BLaER1 (cell line): ENCODE results near the gene PIGM.

ENCODE experiments used
- H3K27ac ChIP-seq: shearing (Covaris generic); formaldehyde crosslinking; 2 replicates; pipeline ENCODE4 v1.8.1; 2022
- H3K27me3 ChIP-seq: shearing (Covaris generic); formaldehyde crosslinking; 2 replicates; pipeline ENCODE4 v1.8.1; 2022
- H3K36me3 ChIP-seq: shearing (Covaris generic); formaldehyde crosslinking; 2 replicates; pipeline ENCODE4 v1.8.1; 2022
- H3K4me1 ChIP-seq: shearing (Covaris generic); formaldehyde crosslinking; 2 replicates; pipeline ENCODE4 v1.8.1; 2022
- H3K4me2 ChIP-seq: shearing (Covaris generic); formaldehyde crosslinking; 2 replicates; pipeline ENCODE4 v1.8.1; 2022
- H3K4me3 ChIP-seq: shearing (Covaris generic); formaldehyde crosslinking; 2 replicates; pipeline ENCODE4 v1.8.1; 2022
- H3K9ac ChIP-seq: shearing (Covaris generic); formaldehyde crosslinking; 2 replicates; pipeline ENCODE4 v1.8.1; 2022
- H3K9me3 ChIP-seq: shearing (Covaris generic); formaldehyde crosslinking; 2 replicates; pipeline ENCODE4 v1.8.1; 2022
- H4K20me1 ChIP-seq: shearing (Covaris generic); formaldehyde crosslinking; 2 replicates; pipeline ENCODE4 v1.8.1; 2022
- Cebpa-rat ChIP-seq: shearing (Covaris generic); IDR thresholded peaks from 2 replicates; pipeline ENCODE4 v1.8.1; 2022

Gene PIGM

DNA sequence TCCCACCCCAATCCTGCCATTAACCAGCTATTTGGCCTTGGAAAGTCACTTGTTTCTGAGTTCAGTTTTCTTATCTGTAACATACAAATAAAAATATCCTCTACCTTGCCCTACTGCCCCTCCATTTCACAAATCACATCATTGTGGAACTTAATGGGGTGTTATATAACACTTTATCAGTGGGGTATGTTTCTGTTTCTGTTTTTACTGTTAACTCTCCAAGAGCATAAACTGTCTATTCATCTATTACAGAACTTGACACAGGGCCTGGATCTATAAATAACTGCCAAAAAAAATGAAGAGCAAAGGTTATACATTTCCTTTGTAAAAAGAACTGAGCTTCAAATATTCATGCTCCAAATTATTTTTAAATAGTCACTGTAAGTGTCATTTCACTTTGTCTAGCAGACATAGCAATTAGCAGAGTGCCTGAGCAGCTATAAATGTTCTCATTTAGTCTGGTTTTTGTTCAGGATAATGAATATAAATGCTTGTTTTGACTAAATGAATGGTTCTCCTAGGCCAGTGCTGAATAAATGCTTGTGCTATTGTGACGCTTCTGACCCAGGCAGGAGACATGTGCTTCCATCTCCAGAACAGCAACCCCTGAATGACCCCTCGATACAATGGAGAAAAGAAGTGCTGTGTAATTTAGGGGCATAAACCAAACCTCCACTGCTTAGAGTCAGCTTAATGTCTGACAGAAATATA is 7.4 kb downstream of the PIGM start:
- Histone ChIP-seq H3K27ac (no peak overlapping the region), H3K4me1 (peaks cover 9% of the 10 kb centered on the region; the same call in 1 of the 2 replicates), H3K36me3 (no peaks in the 10 kb centered on the region), H3K4me2 (no peak overlapping the region), H3K9ac (no peak overlapping the region), H3K27me3 (no peaks in the 10 kb centered on the region), H4K20me1 (peaks cover 8% of the 10 kb centered on the region; the same call in 1 of the 2 replicates), H3K4me3 (no peak overlapping the region), H3K9me3 (no peaks in the 10 kb centered on the region)
- no peak for TF ChIP-seq Cebpa-rat

DNA sequence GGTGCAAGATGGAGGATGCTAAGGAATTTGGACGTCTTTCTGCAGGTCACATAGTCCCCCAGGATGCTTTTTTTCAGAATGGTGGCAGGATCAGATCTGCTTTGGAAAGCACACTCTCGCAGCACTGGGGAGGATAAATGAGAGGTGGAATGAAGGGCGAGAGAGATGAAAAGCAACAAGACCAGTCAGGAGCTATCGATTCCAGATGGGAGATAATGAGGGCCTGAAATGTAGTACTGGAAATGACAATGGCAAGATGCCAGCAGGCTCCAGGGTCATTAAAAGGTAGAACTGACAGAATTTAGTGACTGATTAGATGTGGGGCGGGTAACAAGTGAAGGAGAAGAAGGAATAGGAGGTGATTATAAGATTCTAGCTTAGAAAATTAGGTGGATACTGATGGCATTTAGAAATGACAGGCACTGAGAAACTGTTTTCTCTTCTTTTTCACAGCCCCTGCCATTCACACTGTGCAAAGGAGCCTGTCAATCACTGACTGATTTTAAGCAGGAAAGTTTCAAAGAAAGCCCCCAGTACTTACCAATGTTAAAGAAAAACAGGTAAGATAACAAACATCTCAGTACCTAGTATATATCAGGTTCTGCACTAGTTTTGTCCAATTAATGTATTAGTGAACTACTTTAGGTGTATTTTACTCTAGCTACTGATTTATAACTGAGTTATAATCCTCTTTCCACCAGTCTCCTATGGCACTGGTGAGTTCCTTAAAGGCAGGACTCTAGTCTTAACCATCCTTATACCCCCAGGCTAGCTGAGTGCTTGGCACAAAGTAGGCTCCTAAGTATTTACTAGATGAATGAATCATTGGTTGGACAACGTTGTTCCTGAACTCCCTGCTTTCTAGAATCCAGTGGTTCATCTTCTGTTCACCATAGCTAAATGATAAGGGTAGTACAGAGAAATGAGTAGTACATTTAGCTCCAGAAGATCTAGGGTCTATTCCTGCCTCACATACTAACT is 9.2 kb downstream of the PIGM start:
- TF ChIP-seq Cebpa-rat = no peak
- Histone ChIP-seq H3K27me3 (no peaks in the 10 kb centered on the region), H4K20me1 (no peaks in the 10 kb centered on the region), H3K9ac (no peak overlapping the region), H3K4me1 (no peaks in the 10 kb centered on the region), H3K4me2 (no peak overlapping the region), H3K36me3 (no peaks in the 10 kb centered on the region), H3K27ac (no peak overlapping the region), H3K9me3 (no peaks in the 10 kb centered on the region), H3K4me3 (no peak overlapping the region)

DNA sequence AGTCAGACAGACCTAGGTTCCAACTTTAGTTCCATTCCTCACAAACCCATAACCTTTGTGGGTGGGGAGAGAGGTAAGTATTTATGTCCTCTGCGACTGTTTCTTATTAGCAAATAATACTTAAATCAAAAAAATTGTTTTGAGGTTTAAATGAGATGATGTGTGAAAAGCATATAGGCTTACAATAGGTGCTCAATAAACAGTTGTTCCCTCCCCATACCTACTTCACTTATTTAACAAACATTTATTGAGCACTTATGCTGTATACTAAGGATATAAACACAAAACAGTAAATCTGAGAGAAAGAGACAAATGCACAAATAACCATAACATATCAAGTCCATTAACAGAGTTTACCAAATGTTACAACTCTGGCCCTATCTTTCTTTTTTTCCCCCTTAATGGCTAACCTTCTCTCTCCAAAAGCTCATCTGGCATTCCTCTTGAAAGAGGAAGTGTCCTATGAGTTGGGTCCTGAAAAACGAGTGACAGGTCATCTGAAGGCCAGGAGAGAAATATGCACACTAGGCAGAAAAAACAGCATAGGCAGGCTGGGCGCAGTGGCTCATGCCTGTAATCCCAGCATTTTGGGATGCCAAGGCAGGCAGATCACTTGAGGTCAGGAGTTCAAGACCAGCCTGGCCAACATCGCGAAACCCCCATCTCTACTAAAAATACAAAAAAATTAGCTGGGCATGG is 10.3 kb downstream of the PIGM start:
- Histone ChIP-seq H3K36me3 (no peaks in the 10 kb centered on the region), H3K27me3 (no peaks in the 10 kb centered on the region), H3K4me2 (no peak overlapping the region), H3K9me3 (no peaks in the 10 kb centered on the region), H4K20me1 (no peaks in the 10 kb centered on the region), H3K4me1 (no peaks in the 10 kb centered on the region), H3K9ac (no peak overlapping the region), H3K4me3 (no peak overlapping the region), H3K27ac (no peak overlapping the region)
- TF ChIP-seq Cebpa-rat = no peak

DNA sequence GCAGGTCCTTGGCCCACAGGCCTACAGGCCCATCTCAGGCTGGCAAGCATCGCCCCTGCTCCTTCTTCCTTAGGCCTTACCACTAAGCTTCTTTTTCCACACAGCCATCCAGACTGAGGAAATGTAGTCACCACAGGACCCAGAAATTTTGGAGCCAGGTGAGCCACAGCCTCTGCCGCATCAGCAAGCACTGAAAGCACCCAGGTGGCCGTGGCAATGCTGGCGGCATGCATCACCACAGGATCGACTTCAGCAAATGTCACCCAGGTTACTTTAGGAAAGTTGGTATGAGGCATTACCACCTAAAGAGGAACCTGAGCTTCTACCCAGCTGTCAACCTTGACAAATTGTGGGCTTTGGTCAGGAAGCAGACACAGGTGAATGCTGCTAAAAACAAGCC is 11.6 kb downstream of the PIGM start:
- H3K9ac ChIP-seq = no peak overlapping the region
- H3K4me2 ChIP-seq = no peak overlapping the region
- TF ChIP-seq Cebpa-rat = no peak
- H4K20me1 ChIP-seq = no peaks in the 10 kb centered on the region
- H3K27ac ChIP-seq = no peak overlapping the region
- H3K27me3 ChIP-seq = no peaks in the 10 kb centered on the region
- no peaks in the 10 kb centered on the region for H3K4me1 ChIP-seq
- H3K36me3 ChIP-seq = no peaks in the 10 kb centered on the region
- no peaks in the 10 kb centered on the region for H3K9me3 ChIP-seq
- no peak overlapping the region for H3K4me3 ChIP-seq

DNA sequence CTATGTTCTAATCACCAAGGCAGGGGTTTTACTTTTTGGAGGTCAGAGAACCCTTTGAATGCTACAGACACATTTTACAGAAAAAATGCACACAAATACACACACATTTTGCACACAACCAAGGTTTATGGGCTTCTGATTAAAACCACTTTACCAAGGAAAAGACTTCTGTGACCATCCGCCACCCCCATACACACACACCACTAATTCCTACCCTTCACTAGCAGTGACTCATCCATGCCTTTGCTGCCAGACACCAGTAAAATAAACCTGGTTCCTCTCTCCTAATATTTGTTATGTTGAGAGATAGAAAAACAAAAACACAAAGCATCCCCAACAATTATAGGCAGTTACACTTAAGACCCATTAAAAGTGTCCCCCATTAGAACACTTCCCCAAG is 12.9 kb downstream of the PIGM start:
- TF ChIP-seq Cebpa-rat = no peak
- Histone ChIP-seq H3K9ac (no peak overlapping the region), H3K36me3 (no peaks in the 10 kb centered on the region), H3K27ac (no peak overlapping the region), H3K27me3 (no peaks in the 10 kb centered on the region), H3K4me1 (no peaks in the 10 kb centered on the region), H4K20me1 (no peaks in the 10 kb centered on the region), H3K4me3 (no peak overlapping the region), H3K4me2 (no peak overlapping the region), H3K9me3 (no peaks in the 10 kb centered on the region)

DNA sequence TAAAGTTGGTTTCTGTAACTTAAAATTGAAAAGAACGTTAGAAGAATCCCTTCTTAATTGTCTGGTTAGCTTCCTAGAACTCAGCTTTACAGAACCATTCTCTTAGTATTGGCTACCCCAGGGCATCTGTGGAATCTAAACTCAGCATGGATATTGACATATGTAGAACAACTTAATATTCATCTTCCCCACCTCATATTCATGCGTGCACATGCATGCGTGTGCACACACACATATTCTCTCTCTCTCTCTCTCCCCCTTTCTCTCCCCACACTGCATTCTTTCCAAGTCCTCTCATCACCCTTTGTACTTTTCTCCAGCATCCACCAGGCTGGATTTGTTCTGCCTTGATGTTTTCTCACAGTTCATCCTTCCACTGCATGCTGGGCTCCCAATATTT is 13.4 kb downstream of the PIGM start:
- no peaks in the 10 kb centered on the region for H4K20me1 ChIP-seq
- H3K4me1 ChIP-seq = no peaks in the 10 kb centered on the region
- no peaks in the 10 kb centered on the region for H3K27me3 ChIP-seq
- no peaks in the 10 kb centered on the region for H3K36me3 ChIP-seq
- H3K4me2 ChIP-seq = no peak overlapping the region
- H3K9me3 ChIP-seq = no peaks in the 10 kb centered on the region
- H3K9ac ChIP-seq = no peak overlapping the region
- H3K4me3 ChIP-seq = no peak overlapping the region
- no peak overlapping the region for H3K27ac ChIP-seq
- TF ChIP-seq Cebpa-rat = no peak

DNA sequence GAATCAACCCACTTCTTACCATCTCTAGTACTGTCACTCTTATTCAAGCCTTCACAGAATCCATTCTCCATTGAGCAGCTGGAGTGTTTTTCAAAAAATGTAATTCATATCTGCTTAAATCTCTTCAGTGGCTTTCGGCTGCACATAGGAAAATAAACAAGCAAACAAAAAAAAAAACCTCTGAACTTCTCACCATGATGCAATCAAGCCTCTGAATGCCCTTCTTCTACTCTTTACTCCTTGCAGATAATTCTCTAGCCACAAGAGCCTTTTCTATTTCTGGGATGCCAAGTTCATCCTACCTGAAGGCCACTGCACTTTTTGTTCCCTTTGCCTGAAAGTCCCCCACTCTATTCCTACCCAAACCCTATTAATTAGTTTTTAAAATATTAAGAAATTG is 14.2 kb downstream of the PIGM start:
- no peaks in the 10 kb centered on the region for H3K36me3 ChIP-seq
- H3K9me3 ChIP-seq = no peaks in the 10 kb centered on the region
- H3K4me3 ChIP-seq = no peak overlapping the region
- no peaks in the 10 kb centered on the region for H3K27me3 ChIP-seq
- no peak overlapping the region for H3K4me2 ChIP-seq
- H4K20me1 ChIP-seq = no peaks in the 10 kb centered on the region
- H3K27ac ChIP-seq = no peak overlapping the region
- TF ChIP-seq Cebpa-rat = no peak
- no peak overlapping the region for H3K9ac ChIP-seq
- no peaks in the 10 kb centered on the region for H3K4me1 ChIP-seq

DNA sequence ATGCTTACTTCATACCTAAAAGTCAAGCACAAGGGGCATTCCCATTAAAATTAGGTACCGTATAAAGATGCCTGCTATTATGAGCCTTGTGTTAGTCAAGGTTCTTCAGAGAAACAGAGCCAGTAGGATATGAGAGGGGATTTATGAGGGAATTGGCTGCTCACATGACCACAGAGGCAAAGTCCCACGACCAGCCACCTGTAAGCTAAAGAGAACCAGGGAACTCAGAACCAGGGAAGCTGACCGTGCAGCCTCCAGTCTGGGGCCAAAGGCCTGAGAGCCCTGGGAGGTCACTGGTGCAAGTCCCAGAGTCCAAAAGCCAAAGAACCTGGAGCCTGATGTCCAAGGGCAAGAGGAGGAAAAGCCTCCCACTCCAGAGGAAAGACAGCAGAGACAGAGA is 20.0 kb downstream of the PIGM start:
- no peaks in the 10 kb centered on the region for H3K9me3 ChIP-seq
- no peak overlapping the region for H3K27ac ChIP-seq
- TF ChIP-seq Cebpa-rat = no peak
- no peaks in the 10 kb centered on the region for H4K20me1 ChIP-seq
- H3K4me3 ChIP-seq = no peak overlapping the region
- no peaks in the 10 kb centered on the region for H3K36me3 ChIP-seq
- H3K9ac ChIP-seq = no peak overlapping the region
- no peaks in the 10 kb centered on the region for H3K4me1 ChIP-seq
- H3K27me3 ChIP-seq = no peaks in the 10 kb centered on the region
- no peak overlapping the region for H3K4me2 ChIP-seq

DNA sequence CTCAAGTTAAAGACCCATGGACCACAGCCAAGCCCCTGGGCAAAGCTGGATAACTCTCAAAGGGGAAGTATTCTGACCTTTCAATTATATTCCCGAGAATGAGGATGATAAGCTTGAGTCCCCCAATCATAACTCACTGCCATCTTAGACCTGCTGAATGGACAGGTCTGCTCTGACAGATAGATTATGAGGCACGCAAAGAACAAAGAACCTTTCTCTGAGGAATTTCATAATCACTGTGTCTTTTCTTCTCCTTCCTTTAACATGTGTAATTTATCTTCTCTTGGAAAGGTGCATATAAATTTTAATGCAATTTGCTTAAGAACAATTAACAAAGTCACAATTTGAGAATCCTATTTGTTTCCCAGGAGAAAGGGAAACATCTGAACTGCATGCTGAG is 22.0 kb downstream of the PIGM start:
- no peaks in the 10 kb centered on the region for H3K27me3 ChIP-seq
- no peak overlapping the region for H3K4me3 ChIP-seq
- H3K4me1 ChIP-seq = no peaks in the 10 kb centered on the region
- H3K4me2 ChIP-seq = no peak overlapping the region
- no peaks in the 10 kb centered on the region for H3K36me3 ChIP-seq
- no peak for TF ChIP-seq Cebpa-rat
- H3K27ac ChIP-seq = no peak overlapping the region
- 0 out of 2 replicates have a peak overlapping the region, but pooled peaks have one; percentile 1 for H3K9ac ChIP-seq
- no peaks in the 10 kb centered on the region for H3K9me3 ChIP-seq
- H4K20me1 ChIP-seq = no peaks in the 10 kb centered on the region

DNA sequence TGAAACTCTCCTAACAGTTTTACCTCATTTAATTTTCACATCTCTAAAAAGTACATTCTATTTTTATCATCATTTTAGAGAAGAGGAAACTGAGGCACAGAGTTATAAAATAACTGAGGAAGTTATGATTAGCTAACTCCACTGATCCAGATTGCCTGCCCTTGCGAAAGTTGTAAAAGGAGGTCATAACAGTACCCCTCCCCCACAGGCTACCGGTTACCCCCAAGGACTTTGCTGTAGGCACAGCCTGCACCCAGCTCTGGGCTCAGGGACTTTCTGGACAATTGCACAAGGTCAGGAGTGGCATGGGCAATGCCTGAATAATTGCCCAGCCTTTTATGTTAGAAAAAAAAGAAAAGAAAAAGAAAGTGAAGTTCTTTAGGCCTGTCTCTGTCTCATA is 22.7 kb downstream of the PIGM start:
- no peak overlapping the region for H3K27ac ChIP-seq
- TF ChIP-seq Cebpa-rat = no peak
- no peaks in the 10 kb centered on the region for H3K36me3 ChIP-seq
- H3K9me3 ChIP-seq = no peaks in the 10 kb centered on the region
- no peaks in the 10 kb centered on the region for H3K27me3 ChIP-seq
- no peaks in the 10 kb centered on the region for H3K4me1 ChIP-seq
- no peaks in the 10 kb centered on the region for H4K20me1 ChIP-seq
- H3K4me3 ChIP-seq = no peak overlapping the region
- H3K9ac ChIP-seq = no peak overlapping the region
- H3K4me2 ChIP-seq = no peak overlapping the region
